ENCODE data around the gene MARCHF3.

MARCHF3 gene

GRCh38 chr5:126918615-126918957, 111.8 kb downstream of the MARCHF3 start:
- TF ChIP-seq, protein P1, sequence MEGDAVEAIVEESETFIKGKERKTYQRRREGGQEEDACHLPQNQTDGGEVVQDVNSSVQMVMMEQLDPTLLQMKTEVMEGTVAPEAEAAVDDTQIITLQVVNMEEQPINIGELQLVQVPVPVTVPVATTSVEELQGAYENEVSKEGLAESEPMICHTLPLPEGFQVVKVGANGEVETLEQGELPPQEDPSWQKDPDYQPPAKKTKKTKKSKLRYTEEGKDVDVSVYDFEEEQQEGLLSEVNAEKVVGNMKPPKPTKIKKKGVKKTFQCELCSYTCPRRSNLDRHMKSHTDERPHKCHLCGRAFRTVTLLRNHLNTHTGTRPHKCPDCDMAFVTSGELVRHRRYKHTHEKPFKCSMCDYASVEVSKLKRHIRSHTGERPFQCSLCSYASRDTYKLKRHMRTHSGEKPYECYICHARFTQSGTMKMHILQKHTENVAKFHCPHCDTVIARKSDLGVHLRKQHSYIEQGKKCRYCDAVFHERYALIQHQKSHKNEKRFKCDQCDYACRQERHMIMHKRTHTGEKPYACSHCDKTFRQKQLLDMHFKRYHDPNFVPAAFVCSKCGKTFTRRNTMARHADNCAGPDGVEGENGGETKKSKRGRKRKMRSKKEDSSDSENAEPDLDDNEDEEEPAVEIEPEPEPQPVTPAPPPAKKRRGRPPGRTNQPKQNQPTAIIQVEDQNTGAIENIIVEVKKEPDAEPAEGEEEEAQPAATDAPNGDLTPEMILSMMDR (IDR thresholded peaks at IDR 0.05; ENCODE audit: insufficient read depth, low read depth, low read length, missing control alignments), result no peak
- DNase-seq (ENCODE audit: low read depth), result no peak
- H3K4me3 ChIP-seq (ENCODE audit: low read depth, low read length), result no peak overlapping the region

DNA sequence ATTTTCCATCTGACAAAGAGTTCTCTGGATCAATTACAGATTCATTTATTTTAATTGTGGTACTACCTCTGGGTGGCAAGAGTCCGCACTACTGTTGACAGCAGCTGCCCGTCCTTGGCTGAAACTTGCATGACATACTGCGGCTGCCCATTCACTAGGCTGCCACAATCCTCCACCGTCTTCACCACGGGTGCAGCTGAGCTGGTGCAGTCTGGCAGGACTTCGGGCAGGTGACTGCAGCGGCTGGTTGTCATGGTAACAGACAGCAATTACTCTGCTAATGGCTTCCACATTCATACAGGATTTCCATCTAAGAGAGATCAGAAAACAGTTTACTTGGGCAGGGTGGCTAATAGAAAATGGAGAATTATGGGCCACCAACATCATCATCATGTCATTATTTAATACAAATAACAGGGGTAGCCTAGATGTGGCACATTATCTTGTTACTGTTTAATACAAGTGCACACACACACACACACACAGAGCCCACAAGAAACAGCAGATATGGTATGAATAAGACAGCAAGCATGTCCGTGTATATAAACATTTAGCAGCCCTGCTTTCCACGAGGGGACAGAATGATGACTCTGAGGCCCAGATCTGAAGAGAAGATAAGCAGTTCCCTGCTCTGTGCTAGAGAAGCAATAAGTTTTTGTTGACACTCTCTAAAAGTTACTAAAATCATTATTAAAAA, 112.3 kb downstream of the MARCHF3 start:
- DNase-seq (ENCODE audit: low read depth), result no peak
- TF ChIP-seq, protein P1 (IDR thresholded peaks at IDR 0.05; ENCODE audit: insufficient read depth, low read depth, low read length, missing control alignments), result no peak
- H3K4me3 ChIP-seq (ENCODE audit: low read depth, low read length), result no peak overlapping the region

GRCh38 chr5:126915496-126915895, 114.9 kb downstream of the MARCHF3 start:
- TF ChIP-seq, protein P1 (IDR thresholded peaks at IDR 0.05; ENCODE audit: insufficient read depth, low read depth, low read length, missing control alignments), result no peak
- no peak overlapping the region for H3K4me3 ChIP-seq (ENCODE audit: low read depth, low read length)
- no peak for DNase-seq (ENCODE audit: low read depth)

- DNase-seq (ENCODE audit: low read depth), result no peak
- TF ChIP-seq, protein P1 (IDR thresholded peaks at IDR 0.05; ENCODE audit: insufficient read depth, low read depth, low read length, missing control alignments), result no peak
- H3K4me3 ChIP-seq (ENCODE audit: low read depth, low read length), result no peak overlapping the region
These were observed 115.4 kb downstream of the MARCHF3 start for GRCh38 chr5:126914801-126915436.

DNA sequence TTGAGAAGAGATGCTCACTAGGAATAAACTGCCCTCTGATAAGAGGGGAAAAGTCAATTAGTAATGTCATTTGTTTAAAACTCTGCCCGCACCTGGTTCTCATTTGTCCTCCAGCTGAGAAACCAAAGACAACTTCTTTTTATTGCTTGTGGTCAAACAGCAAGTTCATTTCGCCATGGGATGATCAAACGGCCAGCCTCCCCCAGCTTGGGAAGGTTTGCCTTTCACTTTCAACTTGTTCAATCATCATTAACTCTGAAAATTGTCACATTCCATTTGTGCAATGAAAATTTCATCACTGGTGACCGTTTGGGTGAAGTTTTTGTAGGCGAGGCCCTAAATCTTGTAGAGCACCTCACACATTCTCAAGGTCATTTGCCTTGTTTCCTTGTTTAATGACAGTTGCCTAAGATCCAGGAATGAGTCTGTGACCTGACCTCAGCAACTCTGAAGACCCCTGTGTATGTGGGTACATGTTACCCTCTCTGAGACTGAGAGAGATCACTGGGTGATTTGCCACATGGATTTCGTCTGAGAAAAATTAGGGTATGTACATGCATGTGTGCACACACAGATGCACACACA, 117.7 kb downstream of the MARCHF3 start:
- DNase-seq (ENCODE audit: low read depth), result no peak
- TF ChIP-seq, protein P1 (IDR thresholded peaks at IDR 0.05; ENCODE audit: insufficient read depth, low read depth, low read length, missing control alignments), result no peak
- no peak overlapping the region for H3K4me3 ChIP-seq (ENCODE audit: low read depth, low read length)

DNA sequence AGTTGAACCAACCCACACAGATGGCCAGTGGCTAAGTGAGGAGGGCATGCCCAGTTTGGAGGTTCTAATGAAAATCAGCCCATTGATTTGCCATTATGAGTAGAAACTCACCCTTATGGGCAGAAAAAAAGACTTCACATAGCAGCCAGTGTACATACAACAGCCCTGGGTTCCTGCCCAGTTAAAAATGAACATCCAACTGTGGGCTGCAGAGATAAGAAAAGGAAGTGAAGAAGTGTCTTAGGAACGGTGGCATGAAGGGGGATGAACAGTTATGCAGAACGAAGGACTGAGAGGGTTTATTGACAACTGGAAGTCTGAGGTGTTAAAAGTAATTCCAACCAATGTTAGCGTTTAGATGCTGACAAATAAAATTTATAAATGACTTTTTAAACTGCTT, 118.4 kb downstream of the MARCHF3 start:
- H3K4me3 ChIP-seq (ENCODE audit: low read depth, low read length), result no peak overlapping the region
- TF ChIP-seq, protein P1 (IDR thresholded peaks at IDR 0.05; ENCODE audit: insufficient read depth, low read depth, low read length, missing control alignments), result no peak
- DNase-seq (ENCODE audit: low read depth), result no peak

Data from GM12865 (cell line).